Stromal cell of bone marrow (primary cell): ENCODE data around the gene FAM131B.
A peak's percentile ranks its signal among the peaks of the same experiment; 100 is the strongest.

Experiments
- DNase-seq: peaks from one replicate; pipeline ENCODE4 v3.0.0-alpha.2; 2012; ENCODE audit warnings: low read depth

The FAM131B gene

GRCh38 chr7:143358626-143359025 lies 3.9 kb downstream of the FAM131B start:
- no peak for DNase-seq

- DNase-seq, result no peak
Measured at GRCh38 chr7:143356414-143357050, 6.0 kb downstream of the FAM131B start.

- DNase-seq, result no peak
Measured at GRCh38 chr7:143355450-143356385, 6.8 kb downstream of the FAM131B start.

- DNase-seq, result no peak
Measured at GRCh38 chr7:143354965-143355364, 7.5 kb downstream of the FAM131B start.

GRCh38 chr7:143354376-143354775 lies 8.1 kb downstream of the FAM131B start:
- no peak for DNase-seq

DNA sequence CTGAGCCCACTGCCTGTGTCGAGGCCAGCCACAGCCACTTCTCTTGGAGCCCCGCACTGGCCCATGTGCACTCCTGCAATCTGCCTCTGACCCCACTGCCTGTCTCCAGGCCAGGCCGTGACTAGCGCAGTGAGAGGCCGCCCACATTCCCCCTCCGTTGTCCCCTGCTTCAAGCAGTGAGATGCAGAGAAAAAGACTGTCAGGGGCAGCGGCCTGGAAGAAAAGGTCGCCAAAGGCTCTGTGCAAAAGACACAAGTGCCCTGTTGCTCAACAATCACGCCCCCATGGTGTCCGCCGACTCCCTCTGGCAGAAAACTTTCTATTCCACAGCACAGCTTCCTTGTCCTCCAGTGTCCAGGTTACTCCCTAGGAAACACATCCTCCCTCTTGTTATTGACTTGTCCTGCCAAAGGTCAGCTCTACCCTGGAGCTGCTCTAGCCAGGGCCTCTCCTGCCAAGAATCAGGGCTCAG lies 9.9 kb downstream of the FAM131B start:
- DNase-seq, result no peak

DNA sequence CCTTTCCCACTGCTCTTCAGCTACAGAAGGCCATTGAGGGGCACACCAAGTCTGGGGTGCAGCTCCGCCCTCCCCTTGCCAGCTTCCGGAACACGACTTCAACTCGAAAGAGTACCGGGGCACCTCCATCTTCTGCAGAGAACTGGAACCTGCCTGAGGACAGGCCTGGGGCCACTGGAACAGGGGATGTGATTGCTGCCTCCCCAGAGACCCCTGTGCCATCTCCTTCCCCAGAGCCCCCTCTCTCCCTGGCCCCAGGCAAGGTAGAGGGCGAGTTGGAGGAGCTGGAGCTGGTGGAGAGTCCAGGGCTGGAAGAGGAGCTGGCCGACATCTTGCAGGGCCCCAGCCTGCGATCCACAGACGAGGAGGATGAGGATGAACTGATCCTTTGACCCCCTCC lies 10.9 kb downstream of the FAM131B start:
- DNase-seq, result no peak

DNA sequence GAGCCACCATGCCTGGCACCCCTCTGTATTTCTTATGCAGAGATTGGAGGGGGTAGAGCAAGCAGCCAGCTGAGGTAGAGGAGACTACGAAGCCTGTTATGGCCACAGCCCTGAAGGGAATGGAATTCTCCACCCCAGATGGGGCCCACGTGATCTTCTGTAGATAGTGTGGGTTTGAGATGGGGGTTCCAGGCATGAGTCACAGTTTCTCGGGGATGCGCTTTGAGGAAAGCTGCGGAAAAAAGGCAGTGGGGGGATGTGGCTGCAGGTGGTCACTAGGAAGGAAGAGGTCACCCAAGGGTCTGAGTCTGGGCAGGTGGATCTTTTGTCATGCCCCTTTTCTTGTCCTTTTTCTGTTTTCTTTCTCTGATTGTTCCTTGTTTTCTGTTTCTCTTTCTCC lies 11.5 kb downstream of the FAM131B start:
- DNase-seq, result no peak

GRCh38 chr7:143347950-143348349 lies 14.6 kb downstream of the FAM131B start:
- no peak for DNase-seq

GRCh38 chr7:143346018-143346417 lies 16.5 kb downstream of the FAM131B start:
- no peak for DNase-seq

DNA sequence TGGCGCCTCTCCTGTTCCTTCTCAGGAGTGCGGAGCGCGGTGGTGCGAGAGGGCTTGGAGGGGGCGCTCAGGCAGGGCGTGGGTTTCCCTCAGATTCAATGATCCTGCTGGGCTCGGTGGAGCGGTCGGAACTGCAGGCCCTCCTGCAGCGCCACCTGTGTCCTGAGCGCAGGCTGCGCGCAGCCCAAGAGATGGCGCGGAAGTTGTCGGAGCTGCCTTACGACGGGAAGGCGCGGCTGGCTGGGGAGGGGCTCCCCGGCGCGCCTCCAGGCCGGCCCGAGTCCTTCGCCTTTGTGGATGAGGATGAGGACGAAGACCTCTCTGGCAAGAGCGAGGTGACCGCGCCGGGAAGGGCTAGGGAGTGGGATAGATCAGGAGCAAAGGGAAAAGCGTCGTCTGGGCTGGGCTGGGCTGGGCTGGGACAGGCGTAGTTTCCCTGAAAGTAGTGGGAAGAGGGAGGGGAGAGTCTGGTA lies 17.0 kb downstream of the FAM131B start:
- DNase-seq, result no peak

DNA sequence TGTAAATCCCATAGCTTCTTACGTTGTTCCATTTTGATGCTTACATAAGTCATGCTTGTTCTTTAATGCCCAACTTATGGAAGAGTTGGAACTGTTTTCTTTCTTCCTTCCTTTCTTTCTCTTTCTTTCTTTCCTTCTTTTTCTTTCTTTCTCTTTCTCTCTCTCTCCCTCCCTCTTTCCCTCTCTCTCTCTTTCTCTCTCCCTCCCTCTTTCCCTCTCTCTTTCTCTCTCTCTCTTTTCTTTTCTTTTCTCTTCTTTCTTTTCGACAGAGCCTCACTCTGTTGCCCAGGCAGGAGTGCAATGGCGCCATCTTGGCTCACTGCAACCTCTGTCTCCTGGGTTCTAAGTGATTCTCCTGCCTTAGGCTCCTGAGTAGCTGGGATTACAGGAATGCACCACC lies 18.9 kb downstream of the FAM131B start:
- no peak for DNase-seq

DNA sequence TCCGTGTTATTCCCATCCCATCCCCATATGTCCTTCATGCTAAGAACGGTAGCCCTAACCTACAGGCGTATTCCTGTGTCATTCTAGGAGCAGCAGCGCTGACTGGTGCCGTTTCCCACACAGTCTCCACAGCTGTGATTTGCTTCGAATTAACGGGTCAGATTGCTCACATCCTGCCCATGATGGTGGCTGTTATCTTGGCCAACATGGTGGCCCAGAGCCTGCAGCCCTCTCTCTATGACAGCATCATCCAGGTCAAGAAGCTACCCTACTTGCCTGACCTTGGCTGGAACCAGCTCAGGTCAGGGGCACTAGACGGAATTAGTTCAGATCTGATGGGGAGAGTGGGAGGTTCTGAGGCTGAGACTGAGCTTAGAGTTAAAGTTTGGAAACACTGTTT lies 20.7 kb downstream of the FAM131B start:
- no peak for DNase-seq

GRCh38 chr7:143337216-143337615 lies 25.3 kb downstream of the FAM131B start:
- no peak for DNase-seq

GRCh38 chr7:143334244-143334643 lies 28.3 kb downstream of the FAM131B start:
- DNase-seq, result no peak

DNA sequence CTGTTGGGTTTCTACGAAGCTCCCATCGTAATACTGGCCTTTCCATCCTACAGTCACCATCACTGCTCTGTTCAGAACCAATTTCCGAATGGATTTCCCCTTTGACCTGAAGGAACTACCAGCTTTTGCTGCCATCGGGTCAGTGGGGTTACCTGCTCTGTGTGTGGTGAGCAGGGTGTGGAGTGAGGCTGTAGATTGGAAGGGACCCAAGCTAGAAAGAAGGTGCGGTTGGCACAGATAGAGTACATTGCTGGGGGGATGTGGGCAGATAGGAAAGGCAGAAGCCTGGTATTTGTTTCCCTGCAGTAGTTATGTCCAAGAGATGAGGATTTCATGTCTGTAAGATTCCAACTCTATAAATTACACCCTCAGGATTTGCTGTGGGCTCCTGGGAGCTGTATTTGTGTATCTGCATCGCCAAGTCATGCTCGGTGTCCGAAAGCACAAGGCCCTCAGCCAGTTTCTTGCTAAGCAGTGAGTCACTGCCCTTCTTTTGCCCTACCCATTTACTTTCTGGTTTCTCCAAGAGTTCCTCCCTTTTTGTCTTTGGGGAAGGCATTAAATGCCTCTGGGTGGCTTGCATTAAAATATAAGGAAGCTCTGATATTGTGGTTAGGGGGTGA lies 31.2 kb downstream of the FAM131B start:
- peak; percentile 96 for DNase-seq

GRCh38 chr7:143329471-143330170 lies 32.9 kb downstream of the FAM131B start:
- DNase-seq, result no peak

- no peak for DNase-seq
Measured at GRCh38 chr7:143327903-143328302, 34.6 kb downstream of the FAM131B start.

GRCh38 chr7:143325240-143325639 lies 37.3 kb downstream of the FAM131B start:
- DNase-seq, result no peak

- no peak for DNase-seq
Measured at GRCh38 chr7:143323653-143324052, 38.9 kb downstream of the FAM131B start.

DNA sequence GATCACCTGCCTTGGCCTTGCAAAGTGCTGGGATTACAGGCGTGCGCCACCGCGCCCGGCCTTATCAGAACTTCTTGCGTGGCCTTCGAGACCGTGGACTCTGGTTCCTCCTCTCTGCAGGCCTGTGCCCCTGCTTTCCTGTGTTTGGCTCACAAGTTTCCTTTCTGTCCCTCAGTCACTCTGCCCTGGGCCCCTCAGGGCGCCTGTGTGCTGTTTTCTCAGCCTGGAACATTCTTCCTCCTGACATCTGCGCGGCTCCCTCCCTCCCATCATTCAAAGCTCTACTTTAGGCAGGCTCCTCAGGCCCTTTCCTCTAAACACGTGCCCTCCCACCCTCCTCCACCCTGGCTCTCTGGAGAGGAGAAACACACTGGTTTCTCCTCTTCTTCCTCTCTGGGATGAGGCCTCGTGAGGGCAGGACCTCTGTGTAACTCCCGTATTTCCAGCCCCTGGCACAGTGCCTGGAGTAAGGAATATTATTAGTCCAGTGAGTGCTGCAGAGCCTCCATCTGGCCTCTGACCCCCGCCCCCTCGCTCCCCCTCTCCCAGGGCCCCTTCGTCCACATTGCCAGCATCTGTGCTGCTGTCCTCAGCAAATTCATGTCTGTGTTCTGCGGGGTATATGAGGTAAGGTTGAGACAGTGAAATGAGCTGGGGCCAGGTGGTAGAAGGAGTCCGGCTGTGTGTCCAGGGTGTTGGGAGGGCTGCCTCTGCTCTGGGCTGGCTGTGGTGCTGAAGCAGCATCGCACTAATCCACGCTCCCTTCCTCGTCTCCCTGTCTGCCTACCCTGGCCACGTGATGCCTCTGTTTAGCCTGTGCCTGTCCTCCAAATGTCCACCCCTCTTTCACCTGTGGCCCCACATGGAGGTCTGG lies 39.5 kb downstream of the FAM131B start:
- no peak for DNase-seq
